SK-N-SH (cell line): Measurements from ENCODE around the gene HIBADH. TPM values are rescaled to one million over a fixed set of nuclear protein-coding genes. Genes with fewer than 3 reads are reported as not detected.

Source experiments
- CTCF ChIA-PET: fragments of 300-600, 350-600 bp; formaldehyde crosslinking; extraction: SDS; loops from one replicate; lab custom pipeline; 2021; lab: Yijun Ruan, JAX
- POLR2A ChIA-PET: fragments of 350-600 bp; sonication (Branson Sonifier 250); formaldehyde crosslinking; extraction: SDS; loops from one replicate; lab custom pipeline; 2020; ENCODE audit warnings: antibody characterized with exemption, inconsistent platforms; lab: Yijun Ruan, JAX
- DNase-seq: peaks from one replicate; pipeline ENCODE4 v3.0.0; 2012
- H2AFZ ChIP-seq: fragments of 200-600 bp; sonication (generic); 2 replicates; pipeline ENCODE4 v1.8.1; 2016; ENCODE audit warnings: antibody characterized with exemption, mild to moderate bottlenecking, low read depth
- H3F3A ChIP-seq: fragments of 200-600 bp; sonication (generic); replicated peaks from 2 replicates; pipeline ENCODE3; 2016; ENCODE audit warnings: antibody characterized with exemption, mild to moderate bottlenecking; ENCODE audit not compliant: insufficient read depth
- H3K27ac ChIP-seq, 2 experiments: fragments of 200-500 bp in 1 of 2; fragments of 200-600 bp in 1 of 2; sonication (Bioruptor generic) in 1 of 2; sonication (generic), shearing (Covaris generic) in 1 of 2; 2 replicates each; pipeline versions ENCODE4 v1.5.1 to v1.6.1; 2014 to 2016; ENCODE audit warnings: low read depth in 2 of 2, inconsistent platforms in 1 of 2, low read length in 1 of 2, mild to moderate bottlenecking in 1 of 2, mixed read lengths in 1 of 2
- H3K27me3 ChIP-seq: fragments of 200-600 bp; sonication (generic), shearing (Covaris generic); 2 replicates; pipeline ENCODE4 v1.6.1; 2016; ENCODE audit warnings: mixed run types; ENCODE audit not compliant: insufficient read depth
- H3K36me3 ChIP-seq, 2 experiments: fragments of 200-500 bp in 1 of 2; fragments of 200-600 bp in 1 of 2; sonication (Bioruptor generic) in 1 of 2; sonication (generic) in 1 of 2; replicated peaks in 1 of 2; 2 replicates each; pipeline versions ENCODE3 to v1.5.1; 2014 to 2016; ENCODE audit warnings: low read length in 1 of 2, mild to moderate bottlenecking in 1 of 2; ENCODE audit not compliant: insufficient read depth in 2 of 2, control insufficient read depth in 1 of 2
- H3K4me1 ChIP-seq, 2 experiments: fragments of 200-500 bp in 1 of 2; fragments of 200-600 bp in 1 of 2; sonication (Bioruptor generic) in 1 of 2; sonication (generic), shearing (Covaris generic) in 1 of 2; 2 replicates each; pipeline versions ENCODE4 v1.5.1 to v1.6.1; 2014 to 2016; ENCODE audit warnings: low read depth in 1 of 2, low read length in 1 of 2, mixed run types in 1 of 2; ENCODE audit not compliant: insufficient read depth in 2 of 2, control insufficient read depth in 1 of 2
- H3K4me2 ChIP-seq: fragments of 200-600 bp; sonication (generic), shearing (Covaris generic); 2 replicates; pipeline ENCODE4 v1.6.1; 2017; ENCODE audit warnings: mixed run types
- H3K4me3 ChIP-seq, 2 experiments: fragments of 200-500 bp in 1 of 2; fragments of 200-600 bp in 1 of 2; sonication (Bioruptor generic) in 1 of 2; sonication (generic), shearing (Covaris generic) in 1 of 2; 2 replicates each; pipeline versions ENCODE4 v1.5.1 to v1.8.1; 2014 to 2016; ENCODE audit warnings: low read depth in 2 of 2, inconsistent platforms in 1 of 2, low read length in 1 of 2, mild to moderate bottlenecking in 1 of 2, mixed read lengths in 1 of 2, moderate library complexity in 1 of 2
- H3K79me2 ChIP-seq: fragments of 200-600 bp; sonication (generic); 2 replicates; pipeline ENCODE4 v1.8.1; 2017; ENCODE audit warnings: mild to moderate bottlenecking; ENCODE audit not compliant: insufficient read depth
- H3K9ac ChIP-seq: fragments of 200-600 bp; sonication (generic); 2 replicates; pipeline ENCODE4 v1.6.1; 2017; ENCODE audit warnings: mixed run types
- H3K9me2 ChIP-seq: fragments of 200-600 bp; sonication (generic); 2 replicates; pipeline ENCODE4 v1.6.1; 2017; ENCODE audit warnings: mixed run types
- H3K9me3 ChIP-seq: fragments of 200-600 bp; sonication (generic); 2 replicates; pipeline ENCODE4 v1.6.1; 2017; ENCODE audit warnings: mixed run types, mild to moderate bottlenecking, moderate library complexity
- H4K20me1 ChIP-seq: fragments of 200-600 bp; sonication (generic); 2 replicates; pipeline ENCODE4 v1.6.1; 2017; ENCODE audit warnings: mild to moderate bottlenecking, mixed run types; ENCODE audit not compliant: insufficient read depth
- CHD2 ChIP-seq: fragments of 150-350 bp; IDR thresholded peaks from 2 replicates; pipeline ENCODE4 v1.6.1; 2018; ENCODE audit warnings: low read length; ENCODE audit not compliant: partially characterized antibody
- EZH2phosphoT487 ChIP-seq: fragments of 200-600 bp; sonication (generic); IDR thresholded peaks from 2 replicates; pipeline ENCODE4 v1.6.1; 2017; ENCODE audit warnings: low read depth, mixed run types, mild to moderate bottlenecking, antibody characterized with exemption, moderate library complexity, borderline replicate concordance
- MAX ChIP-seq: IDR thresholded peaks from 2 replicates; pipeline ENCODE4 v1.4.0; 2012; ENCODE audit warnings: low read depth
- MEF2A ChIP-seq: IDR thresholded peaks from 2 replicates; pipeline ENCODE4 v1.4.0; 2012; ENCODE audit warnings: low read depth, borderline replicate concordance
- MXI1 ChIP-seq: IDR thresholded peaks from 2 replicates; pipeline ENCODE4 v1.6.1; 2012; ENCODE audit warnings: mild to moderate bottlenecking, low read depth, low read length, improper control_type of control experiment
- NFIC ChIP-seq: IDR thresholded peaks from 2 replicates; pipeline ENCODE4 v1.4.0; 2012; ENCODE audit warnings: borderline replicate concordance
- PBX3 ChIP-seq: IDR thresholded peaks from 2 replicates; pipeline ENCODE4; 2012
- POLR2AphosphoS5 ChIP-seq: IDR thresholded peaks from 2 replicates; pipeline ENCODE4 v1.6.1; 2012; ENCODE audit warnings: low read depth, low read length
- REST ChIP-seq: IDR thresholded peaks from 2 replicates; pipeline ENCODE4 v1.6.1; 2012; ENCODE audit warnings: mild to moderate bottlenecking, low read depth, low read length, moderate library complexity
- RFX5 ChIP-seq: IDR thresholded peaks from 2 replicates; pipeline ENCODE4 v1.6.1; 2012; ENCODE audit warnings: mild to moderate bottlenecking, improper control_type of control experiment, low read length
- RXRA ChIP-seq: IDR thresholded peaks from 2 replicates; pipeline ENCODE4 v1.4.0; 2012; ENCODE audit warnings: low read depth, mild to moderate bottlenecking, borderline replicate concordance
- SIN3A ChIP-seq: IDR thresholded peaks from 2 replicates; pipeline ENCODE4 v1.6.1; 2012; ENCODE audit warnings: low read depth, mild to moderate bottlenecking, low read length, moderate library complexity, borderline replicate concordance
- TCF12 ChIP-seq: IDR thresholded peaks from 2 replicates; pipeline ENCODE4 v1.4.0; 2012
- TEAD4 ChIP-seq: IDR thresholded peaks from 2 replicates; pipeline ENCODE4 v1.4.0; 2012; ENCODE audit warnings: mild to moderate bottlenecking, borderline replicate concordance; ENCODE audit not compliant: insufficient read depth
- USF1 ChIP-seq: IDR thresholded peaks from 2 replicates; pipeline ENCODE4 v1.4.0; 2012; ENCODE audit warnings: low read depth, borderline replicate concordance
- USF2 ChIP-seq: fragments of 150-350 bp; IDR thresholded peaks from 2 replicates; pipeline ENCODE4 v1.6.1; 2017; ENCODE audit warnings: antibody characterized with exemption, low read length, low read depth, borderline replicate concordance
- YY1 ChIP-seq: IDR thresholded peaks from 2 replicates; pipeline ENCODE4 v1.4.0; 2012; ENCODE audit warnings: low read depth, mild to moderate bottlenecking
- WGBS: methylation state at CpG from one replicate; pipeline ENCODE4 v1.1.6; 2017; ENCODE audit warnings: low lambda C conversion rate; 5-methylcytosine and 5-hydroxymethylcytosine counted together
- polyA plus RNA-seq, 3 experiments: library from polyadenylated mRNA; depleted of rRNA; stranded (reverse); fragments of >200 nt; gene quantifications; 2 replicates each; pipeline ENCODE4 v1.2.3, GENCODE V29; 2012

The HIBADH gene
- polyA plus RNA-seq, 1 of the 3 experiments (the other 2 are of a cell fraction): 71.8 TPM

GRCh38 chr7:27647489-27647888 lies 15.2 kb downstream of the HIBADH start:
- H3K4me3 ChIP-seq: no peak overlapping the region
- no peak overlapping the region for H3K9ac ChIP-seq
- CTCF ChIA-PET: interaction anchor here (0.7 to 1.0 kb wide), 2 partner anchors 13 to 20 kb away, joined by 3 to 4 read pairs; no protein-coding TSS in a partner anchor
- H2AFZ ChIP-seq: no peak overlapping the region
- H4K20me1 ChIP-seq: no peaks in the 10 kb centered on the region
- TF ChIP-seq EZH2phosphoT487: no peak
- no peak for TF ChIP-seq POLR2AphosphoS5
- no peak for TF ChIP-seq TEAD4
- no peak for TF ChIP-seq RXRA
- no peak for TF ChIP-seq REST
- TF ChIP-seq USF2: no peak
- TF ChIP-seq CHD2: no peak
- no peak for TF ChIP-seq NFIC
- no peak for TF ChIP-seq USF1
- TF ChIP-seq TCF12: no peak
- TF ChIP-seq MAX: no peak
- TF ChIP-seq RFX5: no peak
- no peak for TF ChIP-seq MEF2A
- no peak for TF ChIP-seq PBX3
- TF ChIP-seq YY1: no peak
- no peak for TF ChIP-seq MXI1
- TF ChIP-seq SIN3A: no peak
- H3K4me2 ChIP-seq: no peak overlapping the region; the same call in 1 of the 2 replicates
- H3K9me3 ChIP-seq: no peaks in the 10 kb centered on the region
- POLR2A ChIA-PET: no interaction called here
- peaks cover 10% of the 10 kb centered on the region for H3F3A ChIP-seq
- DNase-seq: no peak
- H3K9me2 ChIP-seq: no peaks in the 10 kb centered on the region
- peak overlapping the region in 1 of 2 experiments; percentile 29; a peak in 1 of 4 replicates for H3K27ac ChIP-seq
- peaks cover 0 to 8% of the 10 kb centered on the region in 2 experiments; a peak in 1 of 4 replicates for H3K4me1 ChIP-seq
- 93% methylated on average over 1 of the region's 1 CpG for WGBS
- peaks cover 15 to 18% of the 10 kb centered on the region in 2 experiments for H3K36me3 ChIP-seq
- no peaks in the 10 kb centered on the region for H3K79me2 ChIP-seq
- H3K27me3 ChIP-seq: no peaks in the 10 kb centered on the region
